Panc1 (cell line): ENCODE results near the gene HTT. TPM values are rescaled to one million over a fixed set of nuclear protein-coding genes. Genes with fewer than 3 reads are reported as not detected.

Experiments
- ATAC-seq: fragments of 200-7000 bp; cut with Tn5 transposase; 2 replicates; pipeline ENCODE4 v1.9.1; 2020; ENCODE audit warnings: mild to moderate bottlenecking, moderate library complexity
- BruUV-seq: library from RNA; stranded (reverse); fragments of 400-500 nt; replicated peaks from 2 replicates; lab custom pipeline; 2021; lab: Mats Ljungman, UMichigan
- CTCF ChIA-PET: fragments of 300-600 bp; sonication (Branson Sonifier 250); formaldehyde crosslinking; loops from one replicate; lab custom pipeline; 2022; ENCODE audit warnings: antibody characterized with exemption; lab: Charles Lee
- POLR2A ChIA-PET: fragments of 300-600 bp; sonication (Branson Sonifier 250); formaldehyde crosslinking; loops from one replicate; lab custom pipeline; 2022; ENCODE audit warnings: antibody characterized with exemption; lab: Charles Lee
- DNase-seq: peaks from one replicate; pipeline ENCODE4 v3.0.0-alpha.2; 2010; ENCODE audit warnings: low read depth, low spot score
- H3K27ac ChIP-seq: 2 replicates; pipeline ENCODE4 v1.5.1; 2011; ENCODE audit warnings: mild to moderate bottlenecking, low read length, inconsistent platforms
- H3K27me3 ChIP-seq: fragments of 200-500 bp; sonication (Bioruptor generic); 2 replicates; pipeline ENCODE4 v1.6.0; 2014; ENCODE audit warnings: low read length, inconsistent platforms; ENCODE audit not compliant: control insufficient read depth, insufficient read depth
- H3K36me3 ChIP-seq: fragments of 200-500 bp; sonication (Bioruptor generic); 2 replicates; pipeline ENCODE4 v1.5.1; 2014; ENCODE audit warnings: inconsistent platforms, mild to moderate bottlenecking, low read length, moderate library complexity; ENCODE audit not compliant: control insufficient read depth, insufficient read depth
- H3K4me1 ChIP-seq: 2 replicates; pipeline ENCODE4 v1.5.1; 2011; ENCODE audit warnings: inconsistent platforms, mild to moderate bottlenecking, low read length, moderate library complexity; ENCODE audit not compliant: control insufficient read depth, insufficient read depth
- H3K4me3 ChIP-seq, 2 experiments: 2 replicates each; pipeline ENCODE4 v1.5.1; 2011 to 2012; ENCODE audit warnings: low read depth in 2 of 2, low read length in 2 of 2, mild to moderate bottlenecking in 2 of 2, inconsistent platforms in 1 of 2, moderate library complexity in 1 of 2
- H3K9me3 ChIP-seq: fragments of 200-500 bp; sonication (Bioruptor generic); 2 replicates; pipeline ENCODE4 v1.5.1; 2014; ENCODE audit warnings: low read depth, mild to moderate bottlenecking, inconsistent platforms, low read length, moderate library complexity; ENCODE audit not compliant: control insufficient read depth, insufficient read depth
- CTCF ChIP-seq: fragments of 450-650 bp; IDR thresholded peaks from 2 replicates; pipeline ENCODE4 v1.5.1; 2017; ENCODE audit warnings: mild to moderate bottlenecking
- POLR2AphosphoS5 ChIP-seq: IDR thresholded peaks from 2 replicates; pipeline ENCODE4 v1.6.1; 2012; ENCODE audit warnings: mild to moderate bottlenecking, low read depth, low read length, moderate library complexity
- REST ChIP-seq, 2 experiments: IDR thresholded peaks; 2 replicates each; pipeline ENCODE4 v1.6.1; 2011 to 2012; ENCODE audit warnings: low read depth in 2 of 2, control low read depth in 1 of 2, low read length in 1 of 2, mild to moderate bottlenecking in 1 of 2, moderate library complexity in 1 of 2; ENCODE audit not compliant: insufficient read depth in 1 of 2
- SIN3A ChIP-seq: IDR thresholded peaks from 2 replicates; pipeline ENCODE4 v1.6.1; 2012; ENCODE audit warnings: low read depth, mild to moderate bottlenecking, low read length, moderate library complexity, borderline replicate concordance; ENCODE audit not compliant: insufficient read depth
- TCF7L2 ChIP-seq: IDR thresholded peaks from 2 replicates; pipeline ENCODE4 v1.6.1; 2011; ENCODE audit warnings: mild to moderate bottlenecking, low read depth, low read length, inconsistent platforms
- in situ Hi-C: cut with HindIII; loops from 2 replicates; pipeline ENCODE4 v1.10.0; 2016; ENCODE audit warnings: low sequenced_read_pairs, low pct_unique_long_range_greater_than_20kb
- intact Hi-C: fragments of 100-400 bp; cut with micrococcal nuclease; formaldehyde crosslinking; loops from one replicate; pipeline ENCODE4 v1.10.0; 2022; ENCODE audit not compliant: unreplicated experiment
- total RNA-seq: library from RNA; stranded (reverse); gene quantifications from one replicate; pipeline ENCODE4 v1.2.1, GENCODE V29; 2021; ENCODE audit not compliant: unreplicated experiment

The HTT gene
- total RNA-seq, 1 experiment from 2014 or later: 24.7 TPM

- no peak for TF ChIP-seq POLR2AphosphoS5
- no peak for TF ChIP-seq TCF7L2
- no peak for TF ChIP-seq SIN3A
- no peak for TF ChIP-seq REST (IDR thresholded peaks at IDR 0.05; ENCODE audit: insufficient read depth in 1 of 2, low read depth in 2 of 2, low read length in 1 of 2)
- TF ChIP-seq CTCF: no peak
- BruUV-seq: no TSS peak
- Histone ChIP-seq H3K36me3 (no peaks in the 10 kb centered on the region; the same call in 1 of the 2 replicates), H3K27ac (no peak overlapping the region), H3K27me3 (no peaks in the 10 kb centered on the region), H3K4me3 (no peak overlapping the region), H3K9me3 (no peaks in the 10 kb centered on the region), H3K4me1 (no peaks in the 10 kb centered on the region)
- ATAC-seq (no peak), DNase-seq (no peak)
- intact Hi-C loops: no loop called here
- CTCF ChIA-PET: no interaction called here
- POLR2A ChIA-PET: no interaction called here
- in situ Hi-C loops: no loop called here
Observed at GRCh38 chr4:3176367-3177229, 102.1 kb downstream of the HTT start.

- no peaks in the 10 kb centered on the region; the same call in 1 of the 2 replicates for H3K36me3 ChIP-seq
- ATAC-seq (no peak), DNase-seq (no peak)
- H3K4me1 ChIP-seq: no peaks in the 10 kb centered on the region
- no TSS peak for BruUV-seq
- TF ChIP-seq POLR2AphosphoS5 (no peak), TCF7L2 (no peak), SIN3A (no peak), REST (IDR thresholded peaks at IDR 0.05; ENCODE audit: insufficient read depth in 1 of 2, low read depth in 2 of 2, low read length in 1 of 2) (no peak), CTCF (no peak)
- ChIA-PET POLR2A (no interaction called here), CTCF (no interaction called here)
- H3K9me3 ChIP-seq: no peaks in the 10 kb centered on the region
- intact Hi-C loops (no loop called here), in situ Hi-C loops (no loop called here)
- H3K27ac ChIP-seq: no peak overlapping the region
- H3K4me3 ChIP-seq: no peak overlapping the region
- H3K27me3 ChIP-seq: no peaks in the 10 kb centered on the region
Observed at GRCh38 chr4:3177426-3177825, 102.9 kb downstream of the HTT start.
